Inferior parietal cortex (tissue), 1 donor: ENCODE results near the gene CASP3.
"Not testable (repeated sequence)": the region's sequence is repeated elsewhere in the genome, so short reads cannot be mapped to it uniquely, and the experiment has no call there.

Source experiments
- DNase-seq: peaks from one replicate; pipeline ENCODE4 v3.0.0-alpha.2; 2016; ENCODE audit errors: extremely low spot score

Gene CASP3

GRCh38 chr4:184636144-184636543 lies 13.1 kb downstream of the CASP3 start:
- no peak for DNase-seq

GRCh38 chr4:184635381-184635780 lies 13.9 kb downstream of the CASP3 start:
- no peak for DNase-seq

GRCh38 chr4:184632842-184633241 lies 16.4 kb downstream of the CASP3 start:
- no peak for DNase-seq

GRCh38 chr4:184628103-184628502 lies 21.1 kb downstream of the CASP3 start:
- no peak for DNase-seq

GRCh38 chr4:184625783-184626596 lies 23.3 kb downstream of the CASP3 start:
- DNase-seq, result not testable (repeated sequence)

- no peak for DNase-seq
Observed at GRCh38 chr4:184624972-184625554, 24.2 kb downstream of the CASP3 start.

GRCh38 chr4:184624504-184624903 lies 24.7 kb downstream of the CASP3 start:
- DNase-seq, result not testable (repeated sequence)

GRCh38 chr4:184621518-184621917 lies 27.7 kb downstream of the CASP3 start:
- no peak for DNase-seq

GRCh38 chr4:184620212-184620867 lies 28.9 kb downstream of the CASP3 start:
- no peak for DNase-seq

- no peak for DNase-seq
Observed at GRCh38 chr4:184617600-184618196, 31.5 kb downstream of the CASP3 start.

- no peak for DNase-seq
Observed at GRCh38 chr4:184616633-184617551, 32.4 kb downstream of the CASP3 start.

GRCh38 chr4:184616168-184616567 lies 33.1 kb downstream of the CASP3 start:
- DNase-seq, result not testable (repeated sequence)

- DNase-seq, result no peak
Observed at GRCh38 chr4:184614509-184614908, 34.7 kb downstream of the CASP3 start.

- DNase-seq, result no peak
Observed at GRCh38 chr4:184613405-184613804, 35.8 kb downstream of the CASP3 start.

GRCh38 chr4:184612074-184612473 lies 37.2 kb downstream of the CASP3 start:
- no peak for DNase-seq

- not testable (repeated sequence) for DNase-seq
Observed at GRCh38 chr4:184607429-184607828, 41.8 kb downstream of the CASP3 start.

- DNase-seq, result not testable (repeated sequence)
Observed at GRCh38 chr4:184602857-184603256, 46.4 kb downstream of the CASP3 start.

GRCh38 chr4:184600982-184601381 lies 48.3 kb downstream of the CASP3 start:
- not testable (repeated sequence) for DNase-seq

- DNase-seq, result no peak
Observed at GRCh38 chr4:184599492-184600135, 49.6 kb downstream of the CASP3 start.

- DNase-seq, result no peak
Observed at GRCh38 chr4:184598753-184599491, 50.3 kb downstream of the CASP3 start.
